ENCODE measurements around the gene UBE2F.

DNA sequence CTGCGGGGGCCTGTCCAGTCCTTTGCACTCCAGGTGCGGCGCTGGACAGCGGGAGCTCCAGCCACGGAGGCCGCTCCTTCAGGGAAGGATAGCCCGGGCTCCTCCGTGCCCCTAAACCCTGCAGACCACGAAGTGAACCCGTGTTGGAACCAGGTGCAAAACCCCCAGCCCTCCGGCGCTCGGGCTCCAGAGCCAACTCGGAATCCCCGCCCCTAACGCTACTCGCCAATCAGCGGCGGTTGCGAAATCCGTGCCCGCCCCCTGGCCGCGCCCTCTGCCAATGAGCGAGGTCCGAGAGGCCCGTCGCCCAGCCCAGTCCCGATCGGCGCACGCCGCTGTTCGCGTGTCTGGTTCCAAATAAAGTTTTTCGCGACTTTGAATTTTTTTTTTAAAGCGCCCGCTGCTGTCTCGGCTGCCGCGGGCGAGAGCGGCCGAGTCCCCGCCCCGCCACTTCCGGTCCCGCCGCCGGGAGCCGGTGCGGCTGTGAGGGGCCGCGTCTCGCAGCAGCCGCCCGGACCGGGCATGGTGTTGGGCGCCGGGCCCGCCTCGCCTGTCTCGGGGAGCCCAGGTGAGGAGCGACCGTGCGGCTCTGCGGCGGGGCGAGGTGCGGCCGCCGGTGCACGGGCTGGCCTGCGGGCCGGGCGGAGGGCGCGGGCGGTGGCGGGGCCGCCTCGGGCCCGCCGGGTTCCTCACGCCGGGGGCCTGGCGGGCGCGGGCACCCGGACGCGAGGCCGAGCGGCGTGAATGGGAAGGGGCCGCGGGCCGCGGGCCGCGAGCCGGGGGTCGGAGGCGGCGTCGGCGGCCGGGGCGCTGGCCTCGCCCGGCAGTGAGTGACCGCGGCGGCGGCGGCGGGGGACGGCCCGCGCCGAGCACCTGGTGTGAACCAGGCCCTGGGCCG lies at the start of gene UBE2F:
- no peak for TF ChIP-seq CTCF (IDR thresholded peaks at IDR 0.05; ENCODE audit: poor library complexity)
- no peak for TF ChIP-seq EZH2phosphoT487 (IDR thresholded peaks at IDR 0.05; ENCODE audit: low read depth, severe bottlenecking, unreplicated experiment)
- TF ChIP-seq EZH2 (IDR thresholded peaks at IDR 0.05; ENCODE audit: borderline replicate concordance): no peak
